RPMI7951 (cell line): ENCODE data around the gene SLC41A3. TPM values are rescaled to one million over a fixed set of nuclear protein-coding genes. Genes with fewer than 3 reads are reported as not detected.

Experiments
- DNase-seq: peaks from one replicate; pipeline ENCODE4 v3.0.0-alpha.2; 2012; ENCODE audit warnings: low read depth
- total RNA-seq: library from RNA; depleted of rRNA; stranded (reverse); fragments of >200 nt; shearing (Covaris generic); gene quantifications from 2 replicates; pipeline ENCODE4 v1.2.3, GENCODE V29; 2014

SLC41A3 gene
- total RNA-seq, 1 experiment from 2014 or later: 33.6 TPM

GRCh38 chr3:126026761-126027160 is 57.2 kb downstream of the SLC41A3 start:
- DNase-seq: no peak

GRCh38 chr3:126026277-126026751 is 57.6 kb downstream of the SLC41A3 start:
- no peak for DNase-seq

GRCh38 chr3:126025862-126026261 is 58.1 kb downstream of the SLC41A3 start:
- DNase-seq: no peak

- no peak for DNase-seq
These were observed 58.7 kb downstream of the SLC41A3 start for GRCh38 chr3:126025116-126025729.

- DNase-seq: no peak
These were observed 59.7 kb downstream of the SLC41A3 start for GRCh38 chr3:126024049-126024854.

- DNase-seq: no peak
These were observed 60.5 kb downstream of the SLC41A3 start for GRCh38 chr3:126023390-126023789.

GRCh38 chr3:126022741-126023359 is 61.1 kb downstream of the SLC41A3 start:
- DNase-seq: no peak

- no peak for DNase-seq
These were observed 62.2 kb downstream of the SLC41A3 start for GRCh38 chr3:126021702-126022101.

- DNase-seq: no peak
These were observed 62.7 kb downstream of the SLC41A3 start for GRCh38 chr3:126021224-126021623.

- DNase-seq: no peak
These were observed 64.2 kb downstream of the SLC41A3 start for GRCh38 chr3:126019683-126020082.

GRCh38 chr3:126018995-126019394 is 64.9 kb downstream of the SLC41A3 start:
- DNase-seq: no peak

GRCh38 chr3:126018545-126018944 is 65.4 kb downstream of the SLC41A3 start:
- DNase-seq: no peak

- DNase-seq: no peak
These were observed 66.6 kb downstream of the SLC41A3 start for GRCh38 chr3:126017362-126017761.

- DNase-seq: no peak
These were observed 67.3 kb downstream of the SLC41A3 start for GRCh38 chr3:126016616-126017015.

GRCh38 chr3:126015075-126015474 is 68.8 kb downstream of the SLC41A3 start:
- DNase-seq: no peak

- peak; percentile 59 for DNase-seq
These were observed 69.7 kb downstream of the SLC41A3 start for GRCh38 chr3:126014252-126014651.

GRCh38 chr3:126013751-126014156 is 70.2 kb downstream of the SLC41A3 start:
- peak; percentile 68 for DNase-seq

- DNase-seq: no peak
These were observed 74.7 kb downstream of the SLC41A3 start for GRCh38 chr3:126009181-126009580.

- no peak for DNase-seq
These were observed 75.7 kb downstream of the SLC41A3 start for GRCh38 chr3:126008219-126008618.

- DNase-seq: peak; percentile 38
These were observed 78.0 kb downstream of the SLC41A3 start for GRCh38 chr3:126005951-126006350.

- no peak for DNase-seq
These were observed 79.2 kb downstream of the SLC41A3 start for GRCh38 chr3:126004692-126005091.

GRCh38 chr3:126004217-126004616 is 79.7 kb downstream of the SLC41A3 start:
- DNase-seq: no peak
